ENCODE data around the gene PRKCD.

- no peak for TF ChIP-seq ARNT (IDR thresholded peaks at IDR 0.05)
- TF ChIP-seq SUZ12 (IDR thresholded peaks at IDR 0.05) = no peak
- TF ChIP-seq SP1 (IDR thresholded peaks at IDR 0.05) = no peak
- TF ChIP-seq FOXM1 (IDR thresholded peaks at IDR 0.05; ENCODE audit: borderline replicate concordance) = no peak
- TF ChIP-seq ELF4 (IDR thresholded peaks at IDR 0.05) = no peak
- no peak for TF ChIP-seq CTBP1 (IDR thresholded peaks at IDR 0.05; ENCODE audit: borderline replicate concordance)
- TF ChIP-seq FOXA1 (IDR thresholded peaks at IDR 0.05) = no peak
- TF ChIP-seq TARDBP (IDR thresholded peaks at IDR 0.05) = no peak
- no peak for TF ChIP-seq NFRKB (IDR thresholded peaks at IDR 0.05)
- no peak for TF ChIP-seq ZNF384 (IDR thresholded peaks at IDR 0.05)
- no peak for TF ChIP-seq FOXK2 (IDR thresholded peaks at IDR 0.05)
- no peak for TF ChIP-seq L3MBTL2 (conservative IDR thresholded peaks at IDR 0.05)
- no peak for TF ChIP-seq BHLHE40 (IDR thresholded peaks at IDR 0.05; ENCODE audit: borderline replicate concordance)
- no peak for TF ChIP-seq PKNOX1 (IDR thresholded peaks at IDR 0.05)
Observed at GRCh38 chr3:53225651-53226050, 64.6 kb downstream of the PRKCD start.
